Endothelial cell of hepatic sinusoid (primary cell): Measurements from ENCODE around the gene SMAD6.
"Not testable (repeated sequence)": the region's sequence is repeated elsewhere in the genome, so short reads cannot be mapped to it uniquely, and the experiment has no call there.

ENCODE experiments used
- in situ Hi-C: cut with HindIII; loops from 2 replicates; pipeline ENCODE4 v1.10.0; 2017; ENCODE audit warnings: low sequenced_read_pairs

Gene SMAD6

DNA sequence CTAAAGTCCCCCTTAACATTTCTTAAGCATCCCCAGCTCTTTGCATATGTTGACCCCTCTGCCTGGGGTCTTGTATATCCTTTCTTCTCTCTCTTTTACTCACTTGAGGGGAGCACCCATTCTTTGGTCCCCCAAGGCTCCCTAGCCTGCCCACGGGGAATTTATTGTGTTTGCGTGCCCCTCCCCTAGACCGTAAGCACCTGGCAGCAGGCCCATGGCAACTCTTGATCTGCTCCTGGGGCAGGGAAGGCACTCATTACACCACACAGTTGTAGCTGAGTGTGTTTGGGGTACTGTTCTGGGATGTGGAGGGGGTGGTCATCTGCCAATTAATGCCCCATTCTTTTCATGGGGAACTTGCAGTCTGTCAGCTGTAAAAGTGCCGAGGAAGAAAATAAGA is 27.3 kb upstream of the SMAD6 start:
- in situ Hi-C loops = no loop called here

DNA sequence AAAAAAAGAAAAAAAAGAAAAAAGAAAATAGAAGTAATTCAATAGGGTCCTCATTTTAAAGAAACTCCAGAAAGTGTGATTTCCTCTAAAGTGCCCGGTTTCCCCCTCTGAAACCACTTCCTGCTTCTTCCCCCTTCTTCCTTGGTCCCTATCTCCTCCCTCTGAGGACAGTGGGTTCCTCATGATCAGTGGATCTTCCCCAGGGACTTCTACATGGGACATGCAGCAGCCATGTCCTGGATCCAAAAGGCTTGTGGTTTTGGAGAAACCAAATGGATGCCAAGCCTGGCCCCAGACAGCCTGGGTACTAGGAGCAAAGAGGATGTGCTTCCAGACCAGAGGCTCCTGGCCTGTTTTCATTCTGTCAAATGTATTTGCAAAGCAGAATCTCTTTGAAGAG is 26.6 kb upstream of the SMAD6 start:
- in situ Hi-C loops = no loop called here

- in situ Hi-C loops = no loop called here
Measured at GRCh38 chr15:66677336-66677735, 24.7 kb upstream of the SMAD6 start.

DNA sequence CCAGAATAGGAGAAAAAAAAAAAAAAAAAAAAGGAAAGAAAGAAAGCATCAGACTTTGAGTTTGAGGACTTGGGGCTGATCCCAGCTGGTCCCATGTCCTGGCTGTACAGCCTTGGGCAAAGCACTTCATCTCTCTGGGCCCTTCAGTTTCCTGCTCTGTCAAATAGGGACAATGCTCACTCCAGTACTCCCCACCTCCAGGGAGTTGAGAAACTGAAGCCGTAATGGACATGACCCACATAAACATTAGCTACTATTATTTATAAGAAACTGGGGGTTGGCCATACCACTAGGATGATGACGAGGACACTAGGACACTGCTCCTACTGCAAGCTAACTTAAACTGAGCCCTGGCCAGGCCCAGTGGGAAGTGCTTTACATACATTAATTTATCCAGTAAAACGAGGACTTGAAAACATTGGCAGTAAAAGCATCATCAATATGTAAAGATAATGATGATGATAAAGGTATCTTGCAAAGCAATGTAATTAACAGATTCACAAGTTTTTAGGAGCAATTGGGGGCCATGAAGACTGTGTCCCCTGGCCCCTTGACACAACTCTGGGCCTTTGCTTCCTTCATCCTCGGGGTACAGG is 22.9 kb upstream of the SMAD6 start:
- in situ Hi-C loops = no loop called here

DNA sequence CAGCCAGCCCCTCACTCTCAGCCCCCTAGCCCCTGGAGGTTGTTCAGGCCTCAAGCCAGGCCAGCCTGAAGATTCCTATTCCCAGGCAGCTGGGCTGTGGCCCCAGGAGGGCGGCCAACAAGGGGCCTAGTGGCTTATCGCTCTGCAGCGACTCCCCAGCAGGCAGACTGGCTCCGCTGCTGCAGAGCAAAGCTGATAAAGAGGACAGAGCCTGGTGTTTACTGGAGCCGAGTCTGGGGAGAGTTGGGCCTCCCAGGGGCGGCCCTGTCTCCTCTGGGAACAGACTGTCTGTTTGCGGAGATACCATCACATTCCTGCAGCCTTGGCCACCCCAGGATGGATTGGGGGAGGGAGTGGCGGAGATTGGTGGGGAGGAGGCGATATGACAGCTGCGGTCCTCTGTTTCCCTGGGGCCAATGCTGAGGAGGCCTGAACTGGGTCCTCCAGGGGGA is 22.4 kb upstream of the SMAD6 start:
- in situ Hi-C loops = no loop called here

DNA sequence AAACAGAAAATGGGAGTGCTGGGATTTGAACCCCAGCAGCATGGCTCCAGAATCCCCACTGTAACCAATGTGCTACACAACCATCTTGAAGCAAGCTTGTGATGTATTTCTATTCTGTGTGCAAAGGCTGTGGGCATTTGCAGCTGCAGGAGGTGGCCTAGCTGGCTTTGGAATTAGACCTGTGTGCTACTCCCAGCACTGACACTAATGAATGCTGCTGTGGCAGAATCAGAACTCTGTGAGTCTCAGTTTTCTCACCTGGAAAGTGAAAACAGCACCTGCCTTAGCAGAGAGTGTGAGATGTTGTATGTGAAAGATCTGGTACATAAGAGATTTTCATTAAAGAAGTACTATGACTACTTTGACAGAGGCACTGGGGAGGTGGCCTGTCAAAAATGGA is 21.5 kb upstream of the SMAD6 start:
- in situ Hi-C loops = no loop called here

DNA sequence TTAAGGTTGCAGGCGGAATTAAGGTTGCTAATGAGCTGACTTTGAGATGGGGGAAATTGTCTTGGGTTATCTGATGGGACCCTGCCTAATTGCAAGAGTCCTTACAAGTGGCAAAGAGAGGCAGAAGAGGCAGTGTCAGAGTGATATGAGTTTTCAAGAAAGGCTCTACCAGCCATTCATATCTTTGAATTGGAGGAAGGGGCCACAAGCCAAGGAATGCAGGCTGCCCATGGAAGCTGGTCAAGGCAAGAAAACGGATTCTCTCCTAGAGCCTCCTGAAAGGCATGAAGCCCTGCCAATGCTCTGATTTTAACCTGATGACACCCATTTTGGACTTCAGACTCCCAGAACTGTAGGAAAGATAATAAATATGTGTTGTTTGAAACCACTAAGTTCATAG is 20.6 kb upstream of the SMAD6 start:
- in situ Hi-C loops = no loop called here

- in situ Hi-C loops = no loop called here
Measured at GRCh38 chr15:66682246-66682645, 19.8 kb upstream of the SMAD6 start.

- in situ Hi-C loops = no loop called here
Measured at GRCh38 chr15:66682865-66683264, 19.2 kb upstream of the SMAD6 start.

DNA sequence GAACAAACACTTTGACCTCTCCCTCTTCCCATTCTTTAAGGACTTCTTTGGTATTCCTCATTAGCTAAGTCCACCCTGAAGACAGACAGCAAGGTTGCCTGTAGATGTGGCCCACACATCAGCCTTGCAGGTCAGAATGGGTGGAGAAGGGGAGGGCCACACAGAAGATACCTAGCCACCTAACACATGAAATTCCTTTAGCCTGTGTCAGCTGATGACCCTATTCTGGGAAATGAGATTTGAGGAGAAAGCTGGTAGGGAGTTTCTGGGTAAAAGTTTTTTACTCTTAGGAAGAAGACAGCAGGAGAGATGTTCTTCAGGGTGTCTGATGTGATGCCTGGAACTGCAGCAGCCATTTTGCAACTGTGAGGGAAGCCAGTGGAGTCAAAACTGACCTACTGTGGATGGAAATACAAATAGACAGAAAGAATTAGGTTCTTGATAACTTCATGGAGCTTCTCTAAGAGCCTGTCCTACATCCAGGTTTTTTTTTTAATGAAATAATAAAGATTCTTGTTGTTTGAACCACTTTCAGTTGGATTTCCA is 17.8 kb upstream of the SMAD6 start:
- in situ Hi-C loops = no loop called here

- in situ Hi-C loops = no loop called here
Measured at GRCh38 chr15:66685638-66686150, 16.3 kb upstream of the SMAD6 start.

DNA sequence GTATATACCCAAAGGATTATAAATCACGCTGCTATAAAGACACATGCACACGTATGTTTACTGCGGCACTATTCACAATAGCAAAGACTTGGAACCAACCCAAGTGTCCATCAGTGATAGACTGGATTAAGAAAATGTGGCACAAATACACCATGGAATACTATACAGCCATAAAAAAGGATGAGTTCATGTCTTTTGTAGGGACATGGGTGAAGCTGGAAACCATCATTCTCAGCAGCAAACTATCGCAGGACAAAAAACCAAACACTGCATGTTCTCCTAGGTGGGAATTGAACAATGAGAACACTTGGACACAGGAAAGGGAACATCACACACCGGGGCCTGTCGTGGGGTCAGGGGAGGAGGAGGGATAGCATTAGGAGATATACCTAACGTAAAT is 11.1 kb upstream of the SMAD6 start:
- in situ Hi-C loops = not testable (repeated sequence)

- in situ Hi-C loops = no loop called here
Measured at GRCh38 chr15:66691727-66692126, 10.3 kb upstream of the SMAD6 start.

- in situ Hi-C loops = no loop called here
Measured at GRCh38 chr15:66692391-66692790, 9.6 kb upstream of the SMAD6 start.

GRCh38 chr15:66692808-66693596 is 9.0 kb upstream of the SMAD6 start:
- in situ Hi-C loops = no loop called here

GRCh38 chr15:66696770-66697169 is 5.3 kb upstream of the SMAD6 start:
- in situ Hi-C loops = no loop called here

- in situ Hi-C loops = no loop called here
Measured at GRCh38 chr15:66698318-66698961, 3.6 kb upstream of the SMAD6 start.

- in situ Hi-C loops = no loop called here
Measured at GRCh38 chr15:66698971-66699370, 3.1 kb upstream of the SMAD6 start.

- in situ Hi-C loops = loop anchor here (5.0 kb wide), 2 partner anchors 42 to 92 kb away; no protein-coding TSS in a partner anchor
Measured at GRCh38 chr15:66700412-66700801, 1.6 kb upstream of the SMAD6 start.

DNA sequence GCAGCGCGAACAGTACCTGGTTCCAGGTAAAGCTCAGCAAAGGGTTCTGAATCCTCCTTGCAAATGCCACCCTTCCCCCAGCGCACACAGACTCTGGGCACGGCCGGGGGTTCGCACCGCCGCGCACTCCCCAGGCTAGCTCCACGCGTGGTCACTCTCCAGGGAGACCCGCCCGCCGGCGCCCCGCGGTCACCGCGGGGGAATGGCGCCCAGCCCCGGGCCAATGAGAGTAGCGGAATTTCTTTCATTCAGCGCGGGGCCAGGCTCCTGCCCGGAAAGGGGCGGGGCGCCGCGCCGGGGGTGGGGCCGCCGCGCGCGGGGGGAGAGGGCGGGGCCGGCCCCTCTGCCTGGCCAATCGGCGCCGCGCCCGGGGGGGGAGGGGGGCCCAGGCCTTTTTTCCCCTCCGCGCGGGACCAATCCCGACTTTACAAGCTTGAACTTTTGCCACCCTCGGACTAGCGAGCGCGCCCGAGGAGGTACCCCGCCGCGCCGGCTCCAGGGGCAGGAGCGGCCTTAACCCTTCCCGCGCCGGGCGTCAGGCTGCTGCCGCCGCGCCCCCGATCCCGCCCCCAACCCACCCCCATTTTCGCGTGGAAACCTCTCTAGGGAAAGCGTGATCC is 1.1 kb upstream of the SMAD6 start:
- in situ Hi-C loops = loop anchor here (5.0 kb wide), 2 partner anchors 41 to 91 kb away; no protein-coding TSS in a partner anchor
